ENCODE results near the gene S100A12.

The S100A12 gene

GRCh38 chr1:153389973-153390879, 14.8 kb upstream of the S100A12 start:
- H3K4me3 ChIP-seq (replicated peaks; ENCODE audit: low read depth, low read length) = no peak overlapping the region
- no peaks in the 10 kb centered on the region for H3K36me3 ChIP-seq (ENCODE audit: control insufficient read depth, insufficient read depth, low read length)
- TF ChIP-seq CTCF (IDR thresholded peaks at IDR 0.05; ENCODE audit: insufficient read depth, low read length, poor library complexity, severe bottlenecking) = no peak
- no peak for DNase-seq (ENCODE audit: extremely low read depth, insufficient read length)
- peaks cover 1% of the 10 kb centered on the region; the same call in 1 of the 2 replicates for H3K27me3 ChIP-seq (replicated peaks; ENCODE audit: control insufficient read depth, insufficient read depth, low read length)

- Histone ChIP-seq H3K4me3 (replicated peaks; ENCODE audit: low read depth, low read length) (no peak overlapping the region), H3K36me3 (ENCODE audit: control insufficient read depth, insufficient read depth, low read length) (no peaks in the 10 kb centered on the region), H3K27me3 (replicated peaks; ENCODE audit: control insufficient read depth, insufficient read depth, low read length) (peaks cover 1% of the 10 kb centered on the region; the same call in 1 of the 2 replicates)
- TF ChIP-seq CTCF (IDR thresholded peaks at IDR 0.05; ENCODE audit: insufficient read depth, low read length, poor library complexity, severe bottlenecking) = no peak
- no peak for DNase-seq (ENCODE audit: extremely low read depth, insufficient read length)
Observed at GRCh38 chr1:153389401-153389800, 14.0 kb upstream of the S100A12 start.

DNA sequence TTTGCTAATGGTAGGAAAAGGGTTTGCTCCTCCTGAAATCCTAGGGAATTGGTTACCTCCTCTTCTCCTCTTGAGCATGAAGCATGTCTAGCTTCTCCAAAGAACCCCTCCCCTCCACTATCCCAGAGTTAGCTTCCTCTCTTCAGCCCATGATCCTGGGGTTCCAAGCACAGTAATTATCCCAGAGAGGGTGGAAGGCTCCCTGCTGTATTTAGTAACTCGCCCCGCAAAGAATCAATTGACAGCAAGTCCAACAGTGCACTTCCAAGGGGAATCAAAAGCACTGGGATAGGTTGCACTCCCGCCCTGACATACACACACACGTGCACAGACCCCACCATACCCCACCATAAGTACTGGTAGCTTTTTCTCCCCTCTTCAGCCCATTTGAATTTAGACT, 12.4 kb upstream of the S100A12 start:
- TF ChIP-seq CTCF (IDR thresholded peaks at IDR 0.05; ENCODE audit: insufficient read depth, low read length, poor library complexity, severe bottlenecking) = no peak
- Histone ChIP-seq H3K36me3 (ENCODE audit: control insufficient read depth, insufficient read depth, low read length) (no peaks in the 10 kb centered on the region), H3K27me3 (replicated peaks; ENCODE audit: control insufficient read depth, insufficient read depth, low read length) (peaks cover 1% of the 10 kb centered on the region; the same call in 1 of the 2 replicates), H3K4me3 (replicated peaks; ENCODE audit: low read depth, low read length) (no peak overlapping the region)
- no peak for DNase-seq (ENCODE audit: extremely low read depth, insufficient read length)

DNA sequence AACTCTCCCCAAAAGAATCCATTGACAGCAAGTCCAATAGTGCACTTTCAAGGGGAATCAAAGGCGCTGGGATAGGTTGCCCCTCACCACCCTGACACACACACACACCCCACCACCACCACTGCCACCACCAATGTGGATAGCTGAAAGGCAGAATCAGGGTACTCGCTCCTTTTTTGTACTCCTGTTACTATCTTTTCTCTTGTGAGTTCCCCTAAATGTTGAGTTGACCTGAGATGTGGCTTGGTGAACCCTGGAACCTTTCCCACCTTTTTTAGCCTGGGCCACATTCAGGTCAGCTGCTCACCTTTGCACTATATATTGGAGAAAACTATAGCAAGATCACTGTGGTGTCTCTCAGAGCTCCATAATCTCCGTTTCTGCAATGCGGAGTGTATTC, 11.6 kb upstream of the S100A12 start:
- Histone ChIP-seq H3K36me3 (ENCODE audit: control insufficient read depth, insufficient read depth, low read length) (no peaks in the 10 kb centered on the region), H3K27me3 (replicated peaks; ENCODE audit: control insufficient read depth, insufficient read depth, low read length) (peaks cover 1% of the 10 kb centered on the region; the same call in 1 of the 2 replicates), H3K4me3 (replicated peaks; ENCODE audit: low read depth, low read length) (no peak overlapping the region)
- DNase-seq (ENCODE audit: extremely low read depth, insufficient read length) = no peak
- no peak for TF ChIP-seq CTCF (IDR thresholded peaks at IDR 0.05; ENCODE audit: insufficient read depth, low read length, poor library complexity, severe bottlenecking)

GRCh38 chr1:153386500-153386901, 11.1 kb upstream of the S100A12 start:
- H3K36me3 ChIP-seq (ENCODE audit: control insufficient read depth, insufficient read depth, low read length) = no peaks in the 10 kb centered on the region
- H3K4me3 ChIP-seq (replicated peaks; ENCODE audit: low read depth, low read length) = no peak overlapping the region
- DNase-seq (ENCODE audit: extremely low read depth, insufficient read length) = no peak
- peaks cover 1% of the 10 kb centered on the region; the same call in 1 of the 2 replicates for H3K27me3 ChIP-seq (replicated peaks; ENCODE audit: control insufficient read depth, insufficient read depth, low read length)
- no peak for TF ChIP-seq CTCF (IDR thresholded peaks at IDR 0.05; ENCODE audit: insufficient read depth, low read length, poor library complexity, severe bottlenecking)
